ENCODE results near the gene ZMYND10.
A peak's percentile ranks its signal among the peaks of the same experiment; 100 is the strongest.

GRCh38 chr3:50321336-50322114, 24.0 kb downstream of the ZMYND10 start:
- TF ChIP-seq EZH2 (IDR thresholded peaks at IDR 0.05; ENCODE audit: low read length): no peak
- peak in 1 of 3 experiments; percentile 38 for TF ChIP-seq CTCF (optimal IDR thresholded peaks at IDR 0.05 in 1 of 3, IDR thresholded peaks at IDR 0.05 in 1 of 3, conservative IDR thresholded peaks at IDR 0.05 in 1 of 3; ENCODE audit: extremely low read depth in 1 of 3, insufficient read depth in 2 of 3, low read length in 3 of 3)
